Mesendoderm (in vitro differentiated cells): ENCODE data around the gene MAP3K4.
A peak's percentile ranks its signal among the peaks of the same experiment; 100 is the strongest.

Experiments used
- DNase-seq: peaks from one replicate; pipeline ENCODE4 v3.0.0; 2013
- H2AK5ac ChIP-seq: 2 replicates; pipeline ENCODE4 v1.6.1; 2013; ENCODE audit warnings: low read length, inconsistent platforms
- H2BK120ac ChIP-seq: 2 replicates; pipeline ENCODE4 v1.6.1; 2013; ENCODE audit warnings: low read depth, mild to moderate bottlenecking, low read length, moderate library complexity, mixed read lengths
- H2BK15ac ChIP-seq: replicated peaks from 2 replicates; pipeline ENCODE4 v1.6.1; 2013; ENCODE audit warnings: low read depth, mild to moderate bottlenecking, moderate library complexity
- H2BK5ac ChIP-seq: 2 replicates; pipeline ENCODE4 v1.6.1; 2013; ENCODE audit warnings: low read length, inconsistent platforms
- H3K18ac ChIP-seq: 2 replicates; pipeline ENCODE4 v1.6.1; 2013; ENCODE audit warnings: mild to moderate bottlenecking, low read length, mixed read lengths
- H3K23ac ChIP-seq: one replicate; pipeline ENCODE4 v1.6.1; 2013; ENCODE audit warnings: low read length
- H3K27ac ChIP-seq: 2 replicates; pipeline ENCODE4 v1.5.1; 2013; ENCODE audit warnings: low read depth, mild to moderate bottlenecking, inconsistent platforms, low read length, moderate library complexity
- H3K27me3 ChIP-seq: 2 replicates; pipeline ENCODE4 v1.6.1; 2013; ENCODE audit warnings: low read length, control low read depth, mild to moderate bottlenecking, inconsistent platforms; ENCODE audit not compliant: insufficient read depth, poor library complexity
- H3K36me3 ChIP-seq: 2 replicates; pipeline ENCODE4 v1.6.1; 2013; ENCODE audit warnings: low read length, inconsistent platforms; ENCODE audit not compliant: control insufficient read depth, insufficient read depth
- H3K4ac ChIP-seq: one replicate; pipeline ENCODE4 v1.6.1; 2013; ENCODE audit warnings: low read depth, mild to moderate bottlenecking, low read length, moderate library complexity
- H3K4me1 ChIP-seq: 2 replicates; pipeline ENCODE4 v1.6.1; 2013; ENCODE audit warnings: low read depth, low read length, inconsistent platforms; ENCODE audit not compliant: control insufficient read depth
- H3K4me2 ChIP-seq: 2 replicates; pipeline ENCODE4 v1.6.1; 2013; ENCODE audit warnings: low read length
- H3K4me3 ChIP-seq: 2 replicates; pipeline ENCODE4 v1.5.1; 2013; ENCODE audit warnings: mild to moderate bottlenecking, low read length
- H3K56ac ChIP-seq: one replicate; pipeline ENCODE4 v1.6.1; 2013; ENCODE audit warnings: low read length
- H3K79me1 ChIP-seq: 2 replicates; pipeline ENCODE4 v1.6.1; 2013; ENCODE audit warnings: low read length, inconsistent platforms
- H3K79me2 ChIP-seq: 2 replicates; pipeline ENCODE4 v1.6.1; 2013; ENCODE audit warnings: mild to moderate bottlenecking, low read length; ENCODE audit not compliant: control insufficient read depth, insufficient read depth
- H3K9ac ChIP-seq: 2 replicates; pipeline ENCODE4 v1.6.1; 2013; ENCODE audit warnings: low read length, inconsistent platforms
- H4K5ac ChIP-seq: one replicate; pipeline ENCODE4 v1.6.1; 2013; ENCODE audit warnings: low read length
- H4K8ac ChIP-seq: one replicate; pipeline ENCODE4 v1.6.1; 2013; ENCODE audit warnings: low read depth, mild to moderate bottlenecking, control low read depth, low read length, moderate library complexity
- WGBS: extraction: QIAGEN DNeasy Blood & Tissue Kit; methylation state at CpG from one replicate; pipeline ENCODE4 v1.1.7; 2013; ENCODE audit warnings: low lambda C conversion rate, missing lambda C conversion rate; ENCODE audit not compliant: insufficient coverage; ENCODE audit errors: extremely low coverage; 5-methylcytosine and 5-hydroxymethylcytosine counted together

Gene MAP3K4

GRCh38 chr6:161050134-161050765 is 58.7 kb downstream of the MAP3K4 start:
- H2BK120ac ChIP-seq: no peak overlapping the region
- H3K4me3 ChIP-seq: no peak overlapping the region
- H3K79me1 ChIP-seq: peaks cover 5% of the 10 kb centered on the region
- no peaks in the 10 kb centered on the region for H3K36me3 ChIP-seq
- H2BK15ac ChIP-seq: no peak overlapping the region
- no peak overlapping the region for H3K23ac ChIP-seq
- H3K79me2 ChIP-seq: peaks cover 2% of the 10 kb centered on the region
- no peaks in the 10 kb centered on the region for H3K4me1 ChIP-seq
- H3K18ac ChIP-seq: no peak overlapping the region
- H3K56ac ChIP-seq: no peak overlapping the region
- H4K5ac ChIP-seq: no peak overlapping the region
- no peak overlapping the region for H2BK5ac ChIP-seq
- H3K27me3 ChIP-seq: no peaks in the 10 kb centered on the region
- H3K4me2 ChIP-seq: no peak overlapping the region
- no peak for DNase-seq
- H3K4ac ChIP-seq: no peak overlapping the region
- H2AK5ac ChIP-seq: no peak overlapping the region
- no peak overlapping the region for H3K27ac ChIP-seq
- 100% methylated on average over 2 of the region's 7 CpGs for WGBS
- H3K9ac ChIP-seq: no peak overlapping the region
- H4K8ac ChIP-seq: no peak overlapping the region

GRCh38 chr6:161053103-161053502 is 61.5 kb downstream of the MAP3K4 start:
- Histone ChIP-seq H3K27ac (no peak overlapping the region), H2BK5ac (no peak overlapping the region), H3K18ac (no peak overlapping the region), H2BK120ac (no peak overlapping the region), H3K4me1 (no peaks in the 10 kb centered on the region), H3K4me3 (no peak overlapping the region), H3K4ac (no peak overlapping the region), H3K36me3 (no peaks in the 10 kb centered on the region), H3K27me3 (no peaks in the 10 kb centered on the region), H3K56ac (no peak overlapping the region), H3K23ac (no peak overlapping the region), H2BK15ac (no peak overlapping the region), H4K5ac (no peak overlapping the region), H3K4me2 (no peak overlapping the region), H2AK5ac (no peak overlapping the region), H3K79me1 (peaks cover 6% of the 10 kb centered on the region), H3K9ac (no peak overlapping the region), H4K8ac (no peak overlapping the region), H3K79me2 (peaks cover 6% of the 10 kb centered on the region)
- WGBS: no CpG with 5 or more reads among the region's 2 CpGs
- no peak for DNase-seq

GRCh38 chr6:161054876-161055275 is 63.3 kb downstream of the MAP3K4 start:
- no peak overlapping the region for H2BK120ac ChIP-seq
- H3K4me3 ChIP-seq: no peak overlapping the region
- H3K4me2 ChIP-seq: no peak overlapping the region
- no peak overlapping the region for H3K9ac ChIP-seq
- no peak overlapping the region for H3K4ac ChIP-seq
- no peak overlapping the region for H3K56ac ChIP-seq
- H3K27me3 ChIP-seq: no peaks in the 10 kb centered on the region
- no peak overlapping the region for H4K8ac ChIP-seq
- peaks cover 8% of the 10 kb centered on the region for H3K79me2 ChIP-seq
- no peak overlapping the region for H3K27ac ChIP-seq
- H3K79me1 ChIP-seq: peaks cover 7% of the 10 kb centered on the region
- no peaks in the 10 kb centered on the region for H3K4me1 ChIP-seq
- no peak overlapping the region for H2AK5ac ChIP-seq
- H3K36me3 ChIP-seq: no peaks in the 10 kb centered on the region
- no peak overlapping the region for H2BK5ac ChIP-seq
- H3K18ac ChIP-seq: no peak overlapping the region
- no peak overlapping the region for H4K5ac ChIP-seq
- H2BK15ac ChIP-seq: no peak overlapping the region
- DNase-seq: no peak
- H3K23ac ChIP-seq: no peak overlapping the region

- Histone ChIP-seq H3K79me2 (peaks cover 9% of the 10 kb centered on the region), H2BK120ac (no peak overlapping the region), H3K4me2 (no peak overlapping the region), H3K27me3 (no peaks in the 10 kb centered on the region), H3K36me3 (no peaks in the 10 kb centered on the region), H3K9ac (no peak overlapping the region), H3K79me1 (peaks cover 6% of the 10 kb centered on the region), H2BK5ac (no peak overlapping the region), H3K56ac (no peak overlapping the region), H3K4ac (no peak overlapping the region), H3K4me1 (no peaks in the 10 kb centered on the region), H2AK5ac (no peak overlapping the region), H2BK15ac (no peak overlapping the region), H3K18ac (no peak overlapping the region), H3K4me3 (no peak overlapping the region), H3K27ac (no peak overlapping the region), H4K5ac (no peak overlapping the region), H4K8ac (no peak overlapping the region), H3K23ac (no peak overlapping the region)
- no peak for DNase-seq
- no CpG with 5 or more reads among the region's 4 CpGs for WGBS
Observed at GRCh38 chr6:161056451-161056850, 64.9 kb downstream of the MAP3K4 start.

- no peaks in the 10 kb centered on the region for H3K36me3 ChIP-seq
- DNase-seq: no peak
- no peaks in the 10 kb centered on the region for H3K4me1 ChIP-seq
- H3K27me3 ChIP-seq: no peaks in the 10 kb centered on the region
- peaks cover 7% of the 10 kb centered on the region for H3K79me1 ChIP-seq
- no peak overlapping the region for H3K4me3 ChIP-seq
- H4K8ac ChIP-seq: peak overlapping the region; percentile 28
- no peak overlapping the region for H3K4me2 ChIP-seq
- H3K18ac ChIP-seq: no peak overlapping the region
- no peak overlapping the region for H3K9ac ChIP-seq
- WGBS: no CpG with 5 or more reads among the region's 11 CpGs
- H2BK15ac ChIP-seq: no peak overlapping the region
- H3K79me2 ChIP-seq: peaks cover 12% of the 10 kb centered on the region
- no peak overlapping the region for H3K27ac ChIP-seq
- H4K5ac ChIP-seq: no peak overlapping the region
- H2BK120ac ChIP-seq: no peak overlapping the region
- H3K56ac ChIP-seq: no peak overlapping the region
- no peak overlapping the region for H3K23ac ChIP-seq
- no peak overlapping the region for H3K4ac ChIP-seq
- H2AK5ac ChIP-seq: no peak overlapping the region
- no peak overlapping the region for H2BK5ac ChIP-seq
Observed at GRCh38 chr6:161057103-161058091, 65.8 kb downstream of the MAP3K4 start.
